ENCODE measurements around the gene RAPSN. TPM values are rescaled to one million over a fixed set of nuclear protein-coding genes. Genes with fewer than 3 reads are reported as not detected.
A peak's percentile ranks its signal among the peaks of the same experiment; 100 is the strongest.

RAPSN gene
- total RNA-seq, 1 donor from 2014 or later: not detected

DNA sequence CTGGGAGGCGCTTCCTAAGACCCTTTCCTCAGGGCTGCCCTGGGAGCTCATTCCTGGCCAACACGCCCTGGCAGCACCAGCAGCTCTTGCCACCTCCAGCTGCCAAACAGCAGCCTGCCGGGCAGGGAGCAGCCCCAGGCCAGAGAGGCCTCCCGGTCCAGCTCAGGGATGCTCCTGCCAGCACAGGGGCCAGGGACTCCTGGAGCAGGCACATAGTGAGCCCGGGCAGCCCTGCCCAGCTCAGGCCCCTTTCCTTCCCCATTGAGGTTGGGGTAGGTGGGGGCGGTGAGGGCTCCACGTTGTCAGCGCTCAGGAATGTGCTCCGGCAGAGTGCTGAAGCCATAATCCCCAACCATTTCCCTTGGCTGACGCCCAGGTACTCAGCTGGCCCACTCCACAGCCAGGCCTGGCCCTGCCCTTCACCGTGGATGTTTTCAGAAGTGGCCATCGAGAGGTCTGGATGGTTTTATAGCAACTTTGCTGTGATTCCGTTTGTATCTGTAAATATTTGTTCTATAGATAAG, 32.9 kb downstream of the RAPSN start:
- H3K4me1 Mint-ChIP-seq: peaks cover 9% of the 10 kb centered on the region
- peak; percentile 29 for DNase-seq (ENCODE audit: low spot score)
- no peak overlapping the region for H2AFZ ChIP-seq (replicated peaks)
- H3K4me3 Mint-ChIP-seq: peak overlapping the region; percentile 39
- no peaks in the 10 kb centered on the region for H3K9me3 ChIP-seq (ENCODE audit: low read depth)
- H4K20me1 ChIP-seq (ENCODE audit: low read depth): peaks cover 2% of the 10 kb centered on the region
- no peaks in the 10 kb centered on the region for H3K27me3 ChIP-seq
- no peak overlapping the region for H3K27ac Mint-ChIP-seq
- TF ChIP-seq, protein P1, sequence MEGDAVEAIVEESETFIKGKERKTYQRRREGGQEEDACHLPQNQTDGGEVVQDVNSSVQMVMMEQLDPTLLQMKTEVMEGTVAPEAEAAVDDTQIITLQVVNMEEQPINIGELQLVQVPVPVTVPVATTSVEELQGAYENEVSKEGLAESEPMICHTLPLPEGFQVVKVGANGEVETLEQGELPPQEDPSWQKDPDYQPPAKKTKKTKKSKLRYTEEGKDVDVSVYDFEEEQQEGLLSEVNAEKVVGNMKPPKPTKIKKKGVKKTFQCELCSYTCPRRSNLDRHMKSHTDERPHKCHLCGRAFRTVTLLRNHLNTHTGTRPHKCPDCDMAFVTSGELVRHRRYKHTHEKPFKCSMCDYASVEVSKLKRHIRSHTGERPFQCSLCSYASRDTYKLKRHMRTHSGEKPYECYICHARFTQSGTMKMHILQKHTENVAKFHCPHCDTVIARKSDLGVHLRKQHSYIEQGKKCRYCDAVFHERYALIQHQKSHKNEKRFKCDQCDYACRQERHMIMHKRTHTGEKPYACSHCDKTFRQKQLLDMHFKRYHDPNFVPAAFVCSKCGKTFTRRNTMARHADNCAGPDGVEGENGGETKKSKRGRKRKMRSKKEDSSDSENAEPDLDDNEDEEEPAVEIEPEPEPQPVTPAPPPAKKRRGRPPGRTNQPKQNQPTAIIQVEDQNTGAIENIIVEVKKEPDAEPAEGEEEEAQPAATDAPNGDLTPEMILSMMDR (IDR thresholded peaks at IDR 0.05): no peak
- H3K27me3 Mint-ChIP-seq (ENCODE audit: insufficient read depth, low read depth): peaks cover 5% of the 10 kb centered on the region
- peak overlapping the region; percentile 21 for H3K27ac ChIP-seq
- no peaks in the 10 kb centered on the region for H3F3A ChIP-seq (ENCODE audit: low read depth)
- no peaks in the 10 kb centered on the region for H3K79me2 ChIP-seq (ENCODE audit: low read depth)
- no peaks in the 10 kb centered on the region for H3K4me1 ChIP-seq
- H3K4me3 ChIP-seq: no peak overlapping the region
- H3K36me3 Mint-ChIP-seq: peaks cover 28% of the 10 kb centered on the region
- H3K9me3 Mint-ChIP-seq: no peaks in the 10 kb centered on the region
- H3K9ac ChIP-seq: no peak overlapping the region
- H3K4me2 ChIP-seq: no peak overlapping the region
- no peaks in the 10 kb centered on the region for H3K36me3 ChIP-seq

DNA sequence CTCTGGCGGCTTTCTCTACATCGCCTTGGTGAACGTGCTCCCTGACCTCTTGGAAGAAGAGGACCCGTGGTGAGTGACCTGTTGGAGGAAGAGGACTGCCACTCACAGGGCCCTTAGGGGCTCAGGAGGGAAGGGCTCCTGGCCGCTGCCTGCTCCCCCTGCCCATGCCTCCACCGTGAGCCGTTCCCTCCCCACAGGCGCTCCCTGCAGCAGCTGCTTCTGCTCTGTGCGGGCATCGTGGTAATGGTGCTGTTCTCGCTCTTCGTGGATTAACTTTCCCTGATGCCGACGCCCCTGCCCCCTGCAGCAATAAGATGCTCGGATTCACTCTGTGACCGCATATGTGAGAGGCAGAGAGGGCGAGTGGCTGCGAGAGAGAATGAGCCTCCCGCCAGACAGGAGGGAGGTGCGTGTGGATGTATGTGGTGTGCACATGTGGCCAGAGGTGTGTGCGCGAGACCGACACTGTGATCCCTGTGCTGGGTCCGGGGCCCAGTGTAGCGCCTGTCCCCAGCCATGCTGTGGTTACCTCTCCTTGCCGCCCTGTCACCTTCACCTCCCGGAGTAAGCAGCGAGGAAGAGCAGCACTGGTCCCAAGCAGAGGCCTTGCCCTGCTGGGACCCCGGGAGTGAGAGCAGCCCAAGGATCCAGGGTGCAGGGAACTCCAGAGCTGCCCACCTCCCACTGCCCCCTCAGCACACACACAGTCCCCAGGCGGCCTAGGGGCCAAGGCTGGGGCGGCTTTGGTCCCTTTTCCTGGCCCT, 33.7 kb downstream of the RAPSN start:
- Histone ChIP-seq H3K4me1 (no peaks in the 10 kb centered on the region), H3K9me3 (ENCODE audit: low read depth) (no peaks in the 10 kb centered on the region), H3K79me2 (ENCODE audit: low read depth) (no peaks in the 10 kb centered on the region), H3K27me3 (no peaks in the 10 kb centered on the region), H3K9ac (no peak overlapping the region), H3K27ac (no peak overlapping the region), H2AFZ (replicated peaks) (no peak overlapping the region), H3F3A (ENCODE audit: low read depth) (no peaks in the 10 kb centered on the region), H4K20me1 (ENCODE audit: low read depth) (peaks cover 2% of the 10 kb centered on the region), H3K36me3 (no peaks in the 10 kb centered on the region), H3K4me2 (no peak overlapping the region), H3K4me3 (no peak overlapping the region)
- peak overlapping the region; percentile 85 for H3K27ac Mint-ChIP-seq
- TF ChIP-seq EZH2 (IDR thresholded peaks at IDR 0.05) (no peak), EZH2phosphoT487 (IDR thresholded peaks at IDR 0.05) (no peak)
- TF ChIP-seq, protein P1 (IDR thresholded peaks at IDR 0.05): no peak
- peaks cover 9% of the 10 kb centered on the region for H3K4me1 Mint-ChIP-seq
- peaks cover 28% of the 10 kb centered on the region for H3K36me3 Mint-ChIP-seq
- no peaks in the 10 kb centered on the region for H3K9me3 Mint-ChIP-seq
- peak; percentile 0 for DNase-seq (ENCODE audit: low spot score)
- H3K27me3 Mint-ChIP-seq (ENCODE audit: insufficient read depth, low read depth): peaks cover 5% of the 10 kb centered on the region
- H3K4me3 Mint-ChIP-seq: no peak overlapping the region

DNA sequence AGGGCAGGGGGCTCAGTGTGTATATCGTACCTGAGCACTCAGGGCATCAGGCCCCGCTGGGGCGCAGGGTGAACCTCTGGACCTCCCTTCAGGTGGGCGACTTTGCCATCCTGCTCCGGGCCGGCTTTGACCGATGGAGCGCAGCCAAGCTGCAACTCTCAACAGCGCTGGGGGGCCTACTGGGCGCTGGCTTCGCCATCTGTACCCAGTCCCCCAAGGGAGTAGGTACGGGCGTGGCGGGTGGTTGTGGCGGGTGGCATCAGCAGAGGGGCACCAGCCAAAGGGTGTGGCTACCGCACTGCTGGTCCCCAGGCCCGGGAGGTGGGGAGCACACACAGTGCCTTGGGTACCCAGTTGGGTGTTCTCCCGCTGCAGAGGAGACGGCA, 34.3 kb downstream of the RAPSN start:
- H3K36me3 Mint-ChIP-seq: peaks cover 23% of the 10 kb centered on the region
- H3K27ac Mint-ChIP-seq: no peak overlapping the region
- TF ChIP-seq EZH2phosphoT487 (IDR thresholded peaks at IDR 0.05): no peak
- no peak for TF ChIP-seq EZH2 (IDR thresholded peaks at IDR 0.05)
- TF ChIP-seq, protein P1 (IDR thresholded peaks at IDR 0.05): no peak
- Histone ChIP-seq H3K36me3 (no peaks in the 10 kb centered on the region), H2AFZ (replicated peaks) (no peak overlapping the region), H3K9me3 (ENCODE audit: low read depth) (no peaks in the 10 kb centered on the region), H3K27ac (no peak overlapping the region), H3K4me2 (no peak overlapping the region), H3K4me1 (no peaks in the 10 kb centered on the region), H4K20me1 (ENCODE audit: low read depth) (peaks cover 2% of the 10 kb centered on the region), H3K4me3 (no peak overlapping the region), H3K9ac (no peak overlapping the region), H3K27me3 (no peaks in the 10 kb centered on the region), H3K79me2 (ENCODE audit: low read depth) (no peaks in the 10 kb centered on the region), H3F3A (ENCODE audit: low read depth) (no peaks in the 10 kb centered on the region)
- peak; percentile 1 for DNase-seq (ENCODE audit: low spot score)
- H3K9me3 Mint-ChIP-seq: no peaks in the 10 kb centered on the region
- no peak overlapping the region for H3K4me3 Mint-ChIP-seq
- no peaks in the 10 kb centered on the region for H3K27me3 Mint-ChIP-seq (ENCODE audit: insufficient read depth, low read depth)
- H3K4me1 Mint-ChIP-seq: peaks cover 9% of the 10 kb centered on the region

Data from neural progenitor cell (in vitro differentiated cells).